Activated T-cell treated with anti-CD3 and anti-CD28 coated beads, Interleukin-2, amount 50 U/mL, for 4 hours (primary cell): ENCODE measurements around the gene LMNA. TPM values are rescaled to one million over a fixed set of nuclear protein-coding genes. Genes with fewer than 3 reads are reported as not detected.
A peak's percentile ranks its signal among the peaks of the same experiment; 100 is the strongest.
"Not testable (repeated sequence)": the region's sequence is repeated elsewhere in the genome, so short reads cannot be mapped to it uniquely, and the experiment has no call there.

Source experiments
- ATAC-seq, 2 donors: fragments of 200-7000 bp; cut with Tn5 transposase; one replicate each; pipeline ENCODE4 v1.10.0; 2021
- DNase-seq: peaks from one replicate; pipeline ENCODE4 v3.0.0-alpha.2; 2020
- H3K27me3 Mint-ChIP-seq: one replicate; pipeline ENCODE4 v1.8.0; 2021; ENCODE audit warnings: low read depth, mixed read lengths
- H3K36me3 Mint-ChIP-seq: one replicate; pipeline ENCODE4 v1.8.0; 2022; ENCODE audit warnings: mixed read lengths; ENCODE audit not compliant: insufficient read depth
- H3K4me1 Mint-ChIP-seq: one replicate; pipeline ENCODE4 v1.8.0; 2021; ENCODE audit warnings: low read depth, mixed read lengths
- H3K4me3 Mint-ChIP-seq: one replicate; pipeline ENCODE4 v1.8.0; 2021; ENCODE audit warnings: mild to moderate bottlenecking, moderate library complexity, mixed read lengths
- H3K9me3 Mint-ChIP-seq: one replicate; pipeline ENCODE4 v1.8.0; 2021; ENCODE audit warnings: mixed read lengths
- total RNA-seq, 3 donors: library from RNA; stranded (reverse); gene quantifications; one replicate each; pipeline ENCODE4 v1.2.1, GENCODE V29; 2021

The LMNA gene
- total RNA-seq, 3 donors from 2014 or later = 113 to 162 (median 124) TPM

DNA sequence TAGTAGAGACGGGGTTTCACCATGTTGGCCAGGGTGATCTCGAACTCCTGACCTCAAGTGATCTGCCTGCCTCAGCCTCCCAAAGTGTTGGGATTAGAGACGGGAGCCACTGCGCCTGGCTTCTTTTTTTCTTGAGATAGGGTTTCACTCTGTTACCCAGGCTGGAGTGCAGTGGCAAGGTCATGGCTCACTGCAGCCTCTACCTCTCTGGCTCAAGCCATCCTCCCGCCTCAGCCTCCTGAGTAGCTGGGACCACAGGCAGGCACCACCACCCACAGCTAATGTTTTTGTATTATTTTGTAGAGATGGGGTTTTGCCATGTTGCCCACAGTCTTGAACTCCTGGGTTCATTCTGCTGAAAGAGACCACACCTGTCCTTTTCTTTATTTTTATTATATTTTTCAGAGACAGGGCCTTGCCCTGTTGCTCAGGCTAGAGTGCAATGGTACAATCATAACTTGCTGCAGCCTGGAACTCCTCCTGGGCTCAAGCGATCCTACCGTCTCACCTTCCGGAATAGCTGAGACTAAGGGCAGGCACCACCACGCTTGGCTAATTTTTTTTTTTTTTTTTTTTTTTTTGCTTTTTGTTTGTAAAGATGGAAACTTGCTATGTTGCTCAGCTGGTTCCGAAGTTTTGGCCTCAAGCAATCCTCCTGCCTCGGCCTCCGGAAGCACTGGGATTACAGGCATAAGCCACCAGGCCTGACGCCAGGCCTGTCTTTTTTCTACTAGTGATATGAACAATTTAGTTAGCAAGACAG is 3.1 kb downstream of the LMNA start:
- peaks cover 5% of the 10 kb centered on the region for H3K27me3 Mint-ChIP-seq
- peaks cover 47% of the 10 kb centered on the region for H3K4me1 Mint-ChIP-seq
- DNase-seq (no peak), ATAC-seq (no peak)
- peak overlapping the region; percentile 92 for H3K4me3 Mint-ChIP-seq
- peaks cover 16% of the 10 kb centered on the region for H3K36me3 Mint-ChIP-seq
- no peaks in the 10 kb centered on the region for H3K9me3 Mint-ChIP-seq

DNA sequence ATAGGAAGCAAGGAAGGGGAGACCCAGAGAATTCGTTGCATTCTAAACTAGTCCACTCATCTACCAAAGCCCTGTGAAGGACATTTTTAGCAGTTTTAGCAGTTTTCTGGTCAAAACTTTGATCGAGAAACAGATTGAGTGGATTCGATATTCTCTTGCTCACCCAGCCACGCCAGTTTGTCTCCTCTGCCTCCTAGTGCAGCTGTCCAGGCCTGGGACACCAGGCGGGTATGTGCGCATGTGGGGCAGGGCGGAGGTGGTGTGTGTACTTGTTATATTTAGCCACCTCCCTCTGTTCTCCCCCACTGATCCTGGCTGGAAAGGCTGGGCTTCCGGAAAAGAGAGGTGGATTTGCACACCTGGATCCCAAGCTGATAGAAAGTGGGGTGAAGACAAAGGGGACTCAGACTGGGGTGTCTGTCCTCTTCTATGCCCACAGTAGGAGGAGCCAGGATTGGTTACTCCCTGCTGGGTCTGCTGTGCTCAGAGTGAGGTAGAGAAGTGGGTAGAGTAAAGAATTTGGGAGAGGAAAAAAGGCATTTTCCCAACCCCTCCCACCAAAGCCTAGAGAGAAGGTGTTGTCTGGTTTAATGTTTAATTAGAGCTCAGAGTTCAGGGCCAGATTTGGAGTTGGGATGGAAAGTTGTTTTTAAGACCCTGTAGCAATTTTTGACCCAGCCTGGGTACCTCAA is 3.8 kb downstream of the LMNA start:
- H3K36me3 Mint-ChIP-seq = peaks cover 16% of the 10 kb centered on the region
- ATAC-seq = no peak
- H3K9me3 Mint-ChIP-seq = no peaks in the 10 kb centered on the region
- peak overlapping the region; percentile 60 for H3K4me3 Mint-ChIP-seq
- DNase-seq = no peak
- peaks cover 53% of the 10 kb centered on the region for H3K4me1 Mint-ChIP-seq
- H3K27me3 Mint-ChIP-seq = peaks cover 5% of the 10 kb centered on the region

DNA sequence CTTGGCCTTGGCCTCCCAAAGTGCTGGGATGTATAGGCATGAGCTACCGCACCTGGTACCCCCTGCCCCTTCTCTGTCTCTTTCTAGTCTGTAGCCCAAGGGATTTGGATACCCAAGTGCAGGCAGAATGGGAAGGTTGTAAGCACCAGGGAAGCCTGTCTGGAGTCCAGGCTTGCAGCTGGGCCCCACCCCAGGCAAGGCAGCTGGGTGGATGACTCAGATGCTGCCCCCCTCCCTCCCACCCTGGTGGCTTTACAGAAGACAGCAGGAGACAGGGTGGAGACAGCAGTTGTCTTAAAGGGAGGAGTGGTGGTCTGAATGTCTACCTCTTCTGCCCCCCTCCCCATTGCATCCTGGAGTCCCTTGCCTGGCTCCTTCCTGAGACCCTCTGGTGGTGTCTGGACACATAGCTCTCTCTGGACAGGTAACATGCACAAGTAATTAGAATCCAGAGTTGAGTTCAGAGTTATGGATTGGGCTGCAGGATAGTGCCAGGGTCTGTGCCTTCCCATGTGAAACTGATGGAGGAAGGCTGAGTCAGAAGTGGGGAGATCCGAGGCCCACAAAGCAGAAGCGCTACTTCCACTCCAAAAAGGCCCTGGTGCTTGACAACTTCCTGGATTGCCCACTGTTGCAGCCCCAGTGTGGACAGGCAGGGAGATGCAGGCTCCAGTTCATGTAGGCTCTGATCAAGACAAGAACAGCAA is 5.1 kb downstream of the LMNA start:
- ATAC-seq (no peak), DNase-seq (no peak)
- Mint-ChIP-seq H3K4me3 (peak overlapping the region; percentile 26), H3K4me1 (peaks cover 58% of the 10 kb centered on the region), H3K9me3 (no peaks in the 10 kb centered on the region), H3K36me3 (peaks cover 16% of the 10 kb centered on the region), H3K27me3 (peaks cover 5% of the 10 kb centered on the region)

DNA sequence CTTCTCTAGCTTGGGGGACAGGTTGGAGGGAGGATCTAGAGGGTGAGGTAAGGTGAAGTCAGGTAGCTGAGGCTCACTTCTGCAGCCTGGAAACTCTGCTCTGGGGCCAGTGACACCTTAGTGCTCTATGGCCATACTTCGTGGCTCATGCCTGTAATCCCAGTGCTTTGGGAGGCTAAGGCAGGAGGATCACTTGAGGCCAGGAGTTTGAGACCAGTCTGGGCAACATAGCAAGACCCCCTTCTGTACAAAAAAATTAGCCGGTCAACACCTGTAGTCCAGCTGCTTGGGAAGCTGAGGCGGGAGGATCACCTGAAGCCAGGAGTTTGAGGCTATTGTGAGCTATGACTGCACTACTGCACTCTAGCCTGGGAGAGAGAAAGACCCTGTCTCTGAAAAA is 5.8 kb downstream of the LMNA start:
- peaks cover 5% of the 10 kb centered on the region for H3K27me3 Mint-ChIP-seq
- peaks cover 59% of the 10 kb centered on the region for H3K4me1 Mint-ChIP-seq
- no peak overlapping the region for H3K4me3 Mint-ChIP-seq
- no peaks in the 10 kb centered on the region for H3K9me3 Mint-ChIP-seq
- ATAC-seq (no peak), DNase-seq (no peak)
- peaks cover 16% of the 10 kb centered on the region for H3K36me3 Mint-ChIP-seq

DNA sequence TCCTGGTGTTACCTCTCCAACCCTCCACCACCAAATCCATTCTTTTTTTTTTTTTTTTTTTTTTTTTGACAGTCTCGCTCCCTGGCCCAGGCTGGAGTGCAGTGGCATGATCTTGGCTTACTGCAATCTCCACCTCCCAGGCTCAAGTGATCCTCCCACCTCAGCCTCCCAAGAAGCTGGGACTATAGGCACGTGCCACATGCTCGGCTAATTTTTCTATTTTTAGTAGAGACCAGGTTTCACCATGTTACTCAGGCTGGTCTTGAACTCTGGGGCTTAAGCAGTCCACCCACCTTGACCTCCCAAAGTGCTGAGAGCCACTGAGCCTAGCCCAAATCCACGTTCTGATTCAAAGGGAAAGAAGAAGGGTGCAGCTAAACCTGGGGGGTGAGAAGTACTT is 6.5 kb downstream of the LMNA start:
- not testable (repeated sequence) for H3K27me3 Mint-ChIP-seq, DNase-seq, ATAC-seq, H3K9me3 Mint-ChIP-seq, H3K4me3 Mint-ChIP-seq
- H3K36me3 Mint-ChIP-seq = peaks cover 16% of the 10 kb centered on the region
- H3K4me1 Mint-ChIP-seq = peaks cover 59% of the 10 kb centered on the region

DNA sequence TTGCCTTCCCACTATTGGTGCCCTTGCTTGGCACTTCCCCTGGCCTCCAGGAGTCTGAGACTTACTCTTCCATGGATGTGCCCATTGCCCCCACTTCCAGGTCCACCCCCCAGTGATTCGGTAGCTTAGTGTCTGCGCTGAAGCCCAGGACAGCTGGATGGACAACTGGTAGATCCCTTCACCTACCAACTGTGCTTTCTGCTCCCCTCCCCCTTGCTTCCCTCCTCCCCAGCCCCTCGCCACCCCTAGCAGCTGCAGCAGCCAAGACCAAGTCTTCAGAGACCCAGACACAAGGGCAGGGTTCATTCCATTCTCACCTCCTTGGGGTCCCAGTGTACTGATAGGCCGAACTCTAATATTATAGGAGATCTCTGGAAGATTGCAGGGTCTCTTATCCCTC is 6.9 kb downstream of the LMNA start:
- Mint-ChIP-seq H3K27me3 (peaks cover 2% of the 10 kb centered on the region), H3K9me3 (no peaks in the 10 kb centered on the region), H3K4me3 (no peak overlapping the region), H3K36me3 (peaks cover 16% of the 10 kb centered on the region), H3K4me1 (peaks cover 59% of the 10 kb centered on the region)
- DNase-seq (no peak), ATAC-seq (no peak)

DNA sequence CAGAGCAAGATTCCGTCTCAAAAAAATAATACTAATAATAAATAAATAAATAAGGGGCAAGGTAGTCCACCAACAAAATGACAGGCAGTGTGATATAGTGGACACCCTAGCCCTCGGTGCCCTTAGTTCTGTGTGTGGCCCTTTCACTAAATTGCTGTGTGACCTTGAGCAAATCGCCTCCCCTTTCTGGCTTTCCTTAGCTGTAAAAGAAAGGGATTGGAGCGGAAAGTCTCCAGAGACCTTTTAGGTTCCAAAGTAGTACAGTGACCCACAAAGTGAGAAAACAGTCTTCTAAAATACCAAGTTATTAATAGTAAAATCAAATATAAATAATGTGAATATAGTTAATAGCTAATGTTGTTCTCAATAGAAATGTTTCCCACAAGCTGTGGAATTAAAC is 7.6 kb downstream of the LMNA start:
- ATAC-seq = no peak
- Mint-ChIP-seq H3K27me3 (no peaks in the 10 kb centered on the region), H3K36me3 (peaks cover 16% of the 10 kb centered on the region), H3K4me3 (no peak overlapping the region), H3K4me1 (peaks cover 62% of the 10 kb centered on the region), H3K9me3 (no peaks in the 10 kb centered on the region)
- no peak for DNase-seq

DNA sequence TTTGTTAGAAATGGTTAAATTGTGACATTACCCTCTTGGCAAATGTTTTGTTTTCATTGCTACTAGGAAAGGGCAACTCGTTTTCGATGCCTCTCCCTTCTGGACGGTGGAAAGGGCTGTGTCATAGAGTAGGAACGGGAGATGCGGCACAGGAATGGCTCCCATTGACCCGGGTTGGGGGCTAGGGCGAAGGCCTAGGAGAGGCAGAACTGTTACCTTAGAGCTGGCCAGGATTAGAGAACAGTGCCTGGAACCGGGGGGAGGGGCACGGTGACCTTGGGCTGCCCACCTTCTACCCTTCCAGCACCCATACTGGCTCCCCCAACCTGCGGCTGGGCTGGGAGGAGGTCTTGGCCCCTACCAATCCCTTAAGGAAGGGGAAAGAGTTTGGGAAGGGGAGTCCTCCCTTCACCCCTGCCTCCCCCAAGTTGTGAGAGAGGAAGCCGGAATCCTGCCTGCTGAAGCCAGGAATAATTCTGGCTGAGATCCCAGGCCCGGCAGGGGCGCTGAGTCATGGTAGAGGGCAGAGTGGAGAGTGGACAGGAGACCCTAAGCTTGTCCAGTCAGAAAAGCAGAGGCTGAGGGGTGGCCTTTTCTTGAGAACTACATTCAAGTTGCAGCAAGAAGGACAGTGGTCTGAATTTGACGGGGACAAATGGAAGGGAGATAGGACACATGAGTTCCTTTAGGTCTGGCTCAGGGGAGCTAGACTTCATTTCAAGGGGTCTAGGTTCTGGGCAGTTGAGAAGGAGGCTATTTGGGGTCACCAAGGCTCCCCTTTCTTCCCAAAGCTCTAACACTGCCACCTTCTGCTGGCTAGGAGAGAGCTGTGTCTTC is 8.2 kb downstream of the LMNA start:
- Mint-ChIP-seq H3K36me3 (peaks cover 16% of the 10 kb centered on the region), H3K4me1 (peaks cover 68% of the 10 kb centered on the region), H3K9me3 (no peaks in the 10 kb centered on the region), H3K4me3 (peak overlapping the region; percentile 29), H3K27me3 (no peaks in the 10 kb centered on the region)
- ATAC-seq = no peak
- no peak for DNase-seq

DNA sequence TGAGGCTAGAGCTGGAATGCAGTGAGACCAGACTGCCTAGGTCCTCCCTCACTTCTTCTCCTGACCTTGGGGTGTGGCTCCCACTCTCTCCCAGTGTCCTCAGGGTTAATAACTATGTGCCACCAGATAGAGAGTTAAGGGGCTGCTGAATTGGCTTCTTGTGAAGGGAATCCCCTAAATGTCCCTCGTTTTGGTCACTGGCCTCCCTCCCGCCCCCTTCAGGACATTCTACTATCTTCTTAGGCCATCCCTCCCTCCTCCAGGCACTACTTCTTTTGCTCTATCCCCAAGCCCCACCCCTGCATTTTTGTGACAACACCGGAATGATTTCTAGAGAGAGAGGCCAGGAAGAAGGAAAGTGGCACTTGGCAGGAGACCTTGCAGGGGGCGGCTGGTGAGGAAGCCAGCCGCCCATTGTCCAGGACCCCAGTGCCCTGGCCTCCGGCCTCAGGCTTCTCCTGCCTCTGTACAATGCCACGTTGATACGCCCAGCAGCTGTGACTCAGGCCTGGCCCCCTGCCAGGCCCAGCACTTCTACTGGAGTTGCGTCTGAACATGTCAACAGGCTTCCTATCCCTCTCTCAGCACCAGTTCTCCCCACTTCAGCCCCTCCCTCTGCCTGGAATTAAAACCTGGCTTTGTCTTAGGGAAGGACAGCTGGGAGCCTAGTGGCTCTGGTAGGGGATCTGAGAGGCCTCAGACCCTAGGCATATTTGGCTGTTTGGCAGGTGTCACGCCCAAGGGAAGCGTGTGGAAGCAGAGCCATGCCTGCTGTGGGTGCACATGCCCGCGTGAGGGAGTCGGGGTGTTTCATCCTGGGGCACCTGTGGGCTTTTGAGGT is 9.1 kb downstream of the LMNA start:
- Mint-ChIP-seq H3K4me1 (peaks cover 70% of the 10 kb centered on the region), H3K36me3 (peaks cover 12% of the 10 kb centered on the region), H3K9me3 (no peaks in the 10 kb centered on the region), H3K27me3 (no peaks in the 10 kb centered on the region), H3K4me3 (peak overlapping the region; percentile 9)
- DNase-seq = peak; percentile 62
- ATAC-seq = peak; percentile 41 to 45

DNA sequence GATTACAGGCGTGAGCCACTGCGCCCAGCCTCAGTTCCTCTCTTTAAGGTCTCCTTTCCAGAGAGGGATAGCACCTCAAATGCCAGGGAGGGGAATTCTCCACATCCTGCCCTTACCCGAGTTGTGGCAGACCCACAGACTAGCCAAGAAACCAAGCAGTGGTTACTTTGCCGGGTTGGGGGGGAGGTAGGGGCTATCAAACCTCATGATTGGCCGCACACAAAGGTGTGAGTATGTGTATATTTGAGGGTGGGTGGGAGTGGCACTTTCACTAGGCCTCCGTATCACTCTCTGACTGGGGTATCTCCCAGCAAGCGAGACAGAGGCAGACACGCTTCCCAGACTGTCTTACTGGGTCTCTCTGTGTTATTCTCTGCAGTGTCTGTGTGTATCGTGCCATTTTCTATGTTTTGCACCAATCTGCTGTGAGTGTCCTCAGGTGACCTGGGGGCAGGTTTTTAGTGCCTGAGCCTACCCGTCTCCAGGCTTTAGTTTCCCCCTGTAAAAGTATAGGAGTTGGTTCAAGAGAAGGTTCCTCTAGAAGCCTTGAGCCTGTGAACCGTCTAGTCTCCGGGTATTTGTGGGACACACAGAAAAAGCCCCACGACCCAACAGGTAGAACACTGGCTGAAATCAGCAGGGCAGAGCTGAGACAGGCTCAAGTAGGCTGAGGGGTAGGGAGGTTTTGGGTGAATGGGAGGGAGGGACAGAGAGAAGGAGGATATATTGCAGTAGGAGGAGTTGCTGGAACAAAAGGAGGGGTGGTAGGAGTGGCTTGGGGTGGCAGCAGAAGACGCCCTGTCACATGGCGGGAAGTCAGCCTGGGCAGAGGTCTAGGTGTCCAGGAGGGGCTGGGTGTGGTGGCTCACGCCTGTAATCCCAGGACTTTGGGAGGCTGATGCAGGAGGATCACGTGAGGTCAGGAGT is 10.3 kb downstream of the LMNA start:
- DNase-seq (no peak), ATAC-seq (peak in 1 of 2 donors; percentile 5)
- no peaks in the 10 kb centered on the region for H3K27me3 Mint-ChIP-seq
- H3K4me1 Mint-ChIP-seq = peaks cover 79% of the 10 kb centered on the region
- no peaks in the 10 kb centered on the region for H3K9me3 Mint-ChIP-seq
- H3K4me3 Mint-ChIP-seq = peak overlapping the region; percentile 1
- H3K36me3 Mint-ChIP-seq = peaks cover 11% of the 10 kb centered on the region

DNA sequence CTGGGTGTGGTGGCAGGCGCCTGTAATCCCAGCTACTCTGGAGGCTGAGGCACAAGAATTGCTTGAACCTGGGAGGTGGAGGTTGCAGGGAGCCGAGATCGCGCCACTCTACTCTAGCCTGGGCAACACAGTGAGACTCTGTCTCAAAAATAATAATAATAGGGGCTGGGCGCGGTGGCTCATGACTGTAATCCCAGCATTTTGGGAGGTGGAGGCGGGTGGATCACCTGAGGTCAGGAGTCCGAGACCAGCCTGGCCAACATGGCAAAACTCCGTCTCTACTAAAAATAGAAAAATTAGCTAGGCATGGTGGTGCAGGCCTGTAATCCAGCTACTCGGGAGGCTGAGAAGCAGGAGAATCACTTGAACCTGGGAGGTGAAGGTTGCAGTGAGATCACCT is 11.0 kb downstream of the LMNA start:
- H3K4me1 Mint-ChIP-seq = peaks cover 79% of the 10 kb centered on the region
- H3K4me3 Mint-ChIP-seq, ATAC-seq, H3K9me3 Mint-ChIP-seq, DNase-seq, H3K27me3 Mint-ChIP-seq, H3K36me3 Mint-ChIP-seq: not testable (repeated sequence)

DNA sequence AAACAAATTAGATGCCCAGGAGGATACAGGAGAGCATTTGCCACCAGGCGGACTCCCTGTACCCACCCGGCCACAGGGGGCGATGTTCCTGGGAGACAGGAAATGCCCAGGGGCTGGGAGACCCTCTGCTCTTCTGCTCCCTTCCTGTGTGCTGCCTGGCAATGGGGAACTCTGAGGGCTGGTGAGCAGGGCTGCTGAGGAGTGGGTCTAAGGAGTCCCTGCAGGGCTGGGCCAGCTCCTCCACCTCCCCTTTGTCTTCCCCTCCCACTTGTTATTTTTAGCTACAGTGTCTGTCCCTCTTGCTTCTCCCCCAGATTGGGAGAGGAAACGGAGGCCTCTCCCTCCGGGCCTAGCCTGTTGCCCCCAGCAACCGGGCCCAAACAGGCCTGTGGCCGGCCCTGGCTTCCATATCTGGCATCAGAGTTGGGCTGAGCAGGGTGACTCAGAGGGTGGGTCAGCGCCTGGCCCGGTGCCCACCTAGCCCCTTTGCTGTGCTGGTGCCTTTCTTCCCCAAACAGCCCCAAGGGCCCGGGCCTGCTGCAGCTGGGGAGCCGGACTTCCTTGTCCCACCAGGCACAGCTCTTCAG is 11.6 kb downstream of the LMNA start:
- peaks cover 2% of the 10 kb centered on the region for H3K36me3 Mint-ChIP-seq
- H3K27me3 Mint-ChIP-seq = no peaks in the 10 kb centered on the region
- ATAC-seq (peak; percentile 6 to 8), DNase-seq (no peak)
- H3K4me3 Mint-ChIP-seq = peak overlapping the region; percentile 43
- peaks cover 77% of the 10 kb centered on the region for H3K4me1 Mint-ChIP-seq
- H3K9me3 Mint-ChIP-seq = no peaks in the 10 kb centered on the region
